ENCODE data around the gene NDOR1. TPM values are rescaled to one million over a fixed set of nuclear protein-coding genes. Genes with fewer than 3 reads are reported as not detected.
"Not testable (repeated sequence)": the region's sequence is repeated elsewhere in the genome, so short reads cannot be mapped to it uniquely, and the experiment has no call there.

NDOR1 gene
- total RNA-seq, 3 donors from 2014 or later = 45.2 to 53.7 (median 50.5) TPM

GRCh38 chr9:137239541-137240200, 34.2 kb downstream of the NDOR1 start:
- H3K27me3 Mint-ChIP-seq (ENCODE audit: low read depth); H3K9me3 Mint-ChIP-seq; DNase-seq; ATAC-seq: not testable (repeated sequence)
- Mint-ChIP-seq H3K4me3 (peak overlapping the region; percentile 75), H3K4me1 (ENCODE audit: low read depth) (peaks cover 28% of the 10 kb centered on the region), H3K36me3 (ENCODE audit: insufficient read depth) (peaks cover 12% of the 10 kb centered on the region)

- ATAC-seq = peak; percentile 38 to 42
Observed at GRCh38 chr9:137240318-137240840, 34.9 kb downstream of the NDOR1 start.

GRCh38 chr9:137240841-137241489, 35.5 kb downstream of the NDOR1 start, which contains the start of gene TUBB4B:
Gene TUBB4B (plus strand): TSS chr9:137241287. CDS start chr9:137241361, 74 bp downstream.
- ATAC-seq = peak; percentile 77 to 78
- Mint-ChIP-seq H3K4me1 (ENCODE audit: low read depth) (peaks cover 28% of the 10 kb centered on the region), H3K36me3 (ENCODE audit: insufficient read depth) (peaks cover 12% of the 10 kb centered on the region), H3K9me3 (no peaks in the 10 kb centered on the region), H3K4me3 (peak within 1 kb of the TSS; percentile 89), H3K27me3 (ENCODE audit: low read depth) (no peaks in the 10 kb centered on the region)
- peak; percentile 96 for DNase-seq

More at GRCh38 chr9:137240318-137240840, 34.9 kb downstream of the NDOR1 start:
- peak; percentile 64 for DNase-seq
- Mint-ChIP-seq H3K36me3 (ENCODE audit: insufficient read depth) (peaks cover 12% of the 10 kb centered on the region), H3K9me3 (no peaks in the 10 kb centered on the region), H3K4me3 (peak overlapping the region; percentile 75), H3K27me3 (ENCODE audit: low read depth) (no peaks in the 10 kb centered on the region), H3K4me1 (ENCODE audit: low read depth) (peaks cover 28% of the 10 kb centered on the region)

GRCh38 chr9:137241490-137242268, 36.2 kb downstream of the NDOR1 start:
- H3K36me3 Mint-ChIP-seq (ENCODE audit: insufficient read depth) = peaks cover 12% of the 10 kb centered on the region
- peak overlapping the region; percentile 89 for H3K4me3 Mint-ChIP-seq
- ATAC-seq (peak; percentile 42 to 46), DNase-seq (peak; percentile 73)
- H3K9me3 Mint-ChIP-seq = no peaks in the 10 kb centered on the region
- H3K27me3 Mint-ChIP-seq (ENCODE audit: low read depth) = no peaks in the 10 kb centered on the region
- H3K4me1 Mint-ChIP-seq (ENCODE audit: low read depth) = peaks cover 28% of the 10 kb centered on the region

- Mint-ChIP-seq H3K4me1 (ENCODE audit: low read depth) (peaks cover 28% of the 10 kb centered on the region), H3K4me3 (peak overlapping the region; percentile 87), H3K9me3 (no peaks in the 10 kb centered on the region), H3K36me3 (ENCODE audit: insufficient read depth) (peaks cover 12% of the 10 kb centered on the region), H3K27me3 (ENCODE audit: low read depth) (no peaks in the 10 kb centered on the region)
- ATAC-seq (no peak), DNase-seq (no peak)
Observed at GRCh38 chr9:137242269-137243203, 37.0 kb downstream of the NDOR1 start.

- H3K4me1 Mint-ChIP-seq (ENCODE audit: low read depth) = peaks cover 27% of the 10 kb centered on the region
- not testable (repeated sequence) for H3K9me3 Mint-ChIP-seq; H3K27me3 Mint-ChIP-seq (ENCODE audit: low read depth); DNase-seq; ATAC-seq
- H3K36me3 Mint-ChIP-seq (ENCODE audit: insufficient read depth) = peaks cover 12% of the 10 kb centered on the region
- H3K4me3 Mint-ChIP-seq = peak overlapping the region; percentile 87
Observed at GRCh38 chr9:137243266-137243625, 37.7 kb downstream of the NDOR1 start.

GRCh38 chr9:137243626-137244485, 38.4 kb downstream of the NDOR1 start:
- Mint-ChIP-seq H3K27me3 (ENCODE audit: low read depth) (no peaks in the 10 kb centered on the region), H3K36me3 (ENCODE audit: insufficient read depth) (peaks cover 12% of the 10 kb centered on the region), H3K4me3 (peak overlapping the region; percentile 87), H3K4me1 (ENCODE audit: low read depth) (peaks cover 23% of the 10 kb centered on the region), H3K9me3 (no peaks in the 10 kb centered on the region)
- ATAC-seq = no peak
- no peak for DNase-seq

- ATAC-seq (no peak), DNase-seq (no peak)
- H3K27me3 Mint-ChIP-seq (ENCODE audit: low read depth) = no peaks in the 10 kb centered on the region
- H3K4me1 Mint-ChIP-seq (ENCODE audit: low read depth) = peaks cover 16% of the 10 kb centered on the region
- H3K36me3 Mint-ChIP-seq (ENCODE audit: insufficient read depth) = peaks cover 12% of the 10 kb centered on the region
- no peak overlapping the region for H3K4me3 Mint-ChIP-seq
- no peaks in the 10 kb centered on the region for H3K9me3 Mint-ChIP-seq
Observed at GRCh38 chr9:137244486-137245449, 39.3 kb downstream of the NDOR1 start.

GRCh38 chr9:137245450-137246421, 40.2 kb downstream of the NDOR1 start:
- peaks cover 12% of the 10 kb centered on the region for H3K36me3 Mint-ChIP-seq (ENCODE audit: insufficient read depth)
- no peak overlapping the region for H3K4me3 Mint-ChIP-seq
- ATAC-seq (no peak), DNase-seq (no peak)
- H3K9me3 Mint-ChIP-seq = no peaks in the 10 kb centered on the region
- no peaks in the 10 kb centered on the region for H3K27me3 Mint-ChIP-seq (ENCODE audit: low read depth)
- H3K4me1 Mint-ChIP-seq (ENCODE audit: low read depth) = peaks cover 15% of the 10 kb centered on the region

GRCh38 chr9:137247135-137247915, 41.8 kb downstream of the NDOR1 start:
- H3K9me3 Mint-ChIP-seq = no peaks in the 10 kb centered on the region
- H3K27me3 Mint-ChIP-seq (ENCODE audit: low read depth) = no peaks in the 10 kb centered on the region
- DNase-seq (no peak), ATAC-seq (no peak)
- H3K36me3 Mint-ChIP-seq (ENCODE audit: insufficient read depth) = peaks cover 11% of the 10 kb centered on the region
- no peak overlapping the region for H3K4me3 Mint-ChIP-seq
- H3K4me1 Mint-ChIP-seq (ENCODE audit: low read depth) = peaks cover 12% of the 10 kb centered on the region

- H3K4me3 Mint-ChIP-seq = no peak overlapping the region
- ATAC-seq (no peak), DNase-seq (no peak)
- H3K27me3 Mint-ChIP-seq (ENCODE audit: low read depth) = no peaks in the 10 kb centered on the region
- peaks cover 7% of the 10 kb centered on the region for H3K4me1 Mint-ChIP-seq (ENCODE audit: low read depth)
- H3K9me3 Mint-ChIP-seq = no peaks in the 10 kb centered on the region
- H3K36me3 Mint-ChIP-seq (ENCODE audit: insufficient read depth) = peaks cover 5% of the 10 kb centered on the region
Observed at GRCh38 chr9:137247916-137248175, 42.3 kb downstream of the NDOR1 start.
